Naive B cell (primary cell): ENCODE results near the gene PRTN3. TPM values are rescaled to one million over a fixed set of nuclear protein-coding genes. Genes with fewer than 3 reads are reported as not detected.
A peak's percentile ranks its signal among the peaks of the same experiment; 100 is the strongest.

Experiments used
- ATAC-seq, 2 donors: fragments of 150-1000 bp; cut with Tn5 transposase; 2 replicates each; pipeline ENCODE4 v1.10.0; 2021; ENCODE audit warnings: low read depth in 2 of 2, mild to moderate bottlenecking in 2 of 2, moderate library complexity in 2 of 2
- DNase-seq: peaks from one replicate; pipeline ENCODE4 v3.0.0; 2022
- H3K27ac Mint-ChIP-seq, 6 donors: one replicate each; pipeline ENCODE4 v1.8.0; 2020 to 2022; ENCODE audit warnings: mild to moderate bottlenecking in 6 of 6, mixed read lengths in 6 of 6, moderate library complexity in 5 of 6, inconsistent platforms in 2 of 6
- H3K27me3 Mint-ChIP-seq, 3 donors: one replicate each; pipeline ENCODE4 v1.8.0; 2021 to 2022; ENCODE audit warnings: mixed read lengths in 3 of 3, mild to moderate bottlenecking in 1 of 3
- H3K36me3 Mint-ChIP-seq, 2 donors: one replicate each; pipeline ENCODE4 v1.8.0; 2020 to 2022; ENCODE audit warnings: mixed read lengths in 2 of 2, inconsistent platforms in 1 of 2, mild to moderate bottlenecking in 1 of 2
- H3K4me1 Mint-ChIP-seq, 3 donors: one replicate each; pipeline ENCODE4 v1.8.0; 2020 to 2022; ENCODE audit warnings: mixed read lengths in 3 of 3, inconsistent platforms in 1 of 3, mild to moderate bottlenecking in 1 of 3, moderate library complexity in 1 of 3
- H3K4me3 Mint-ChIP-seq, 8 donors: one replicate each; pipeline ENCODE4 v1.8.0; 2020 to 2022; ENCODE audit warnings: mild to moderate bottlenecking in 8 of 8, mixed read lengths in 8 of 8, moderate library complexity in 8 of 8, inconsistent platforms in 2 of 8
- H3K9me3 Mint-ChIP-seq, 7 donors: one replicate each; pipeline ENCODE4 v1.8.0; 2020 to 2022; ENCODE audit warnings: mixed read lengths in 7 of 7, mild to moderate bottlenecking in 5 of 7, inconsistent platforms in 2 of 7, moderate library complexity in 1 of 7
- polyA plus RNA-seq, 6 donors: library from polyadenylated mRNA; unstranded; fragments of 300-500 nt; fragmentation: Illumina TruSeq; gene quantifications; one replicate each; pipeline ENCODE4 v1.2.3, GENCODE V29; 2021; ENCODE audit warnings: low read depth in 6 of 6

The PRTN3 gene
- polyA plus RNA-seq, 6 donors from 2014 or later = not detected

DNA sequence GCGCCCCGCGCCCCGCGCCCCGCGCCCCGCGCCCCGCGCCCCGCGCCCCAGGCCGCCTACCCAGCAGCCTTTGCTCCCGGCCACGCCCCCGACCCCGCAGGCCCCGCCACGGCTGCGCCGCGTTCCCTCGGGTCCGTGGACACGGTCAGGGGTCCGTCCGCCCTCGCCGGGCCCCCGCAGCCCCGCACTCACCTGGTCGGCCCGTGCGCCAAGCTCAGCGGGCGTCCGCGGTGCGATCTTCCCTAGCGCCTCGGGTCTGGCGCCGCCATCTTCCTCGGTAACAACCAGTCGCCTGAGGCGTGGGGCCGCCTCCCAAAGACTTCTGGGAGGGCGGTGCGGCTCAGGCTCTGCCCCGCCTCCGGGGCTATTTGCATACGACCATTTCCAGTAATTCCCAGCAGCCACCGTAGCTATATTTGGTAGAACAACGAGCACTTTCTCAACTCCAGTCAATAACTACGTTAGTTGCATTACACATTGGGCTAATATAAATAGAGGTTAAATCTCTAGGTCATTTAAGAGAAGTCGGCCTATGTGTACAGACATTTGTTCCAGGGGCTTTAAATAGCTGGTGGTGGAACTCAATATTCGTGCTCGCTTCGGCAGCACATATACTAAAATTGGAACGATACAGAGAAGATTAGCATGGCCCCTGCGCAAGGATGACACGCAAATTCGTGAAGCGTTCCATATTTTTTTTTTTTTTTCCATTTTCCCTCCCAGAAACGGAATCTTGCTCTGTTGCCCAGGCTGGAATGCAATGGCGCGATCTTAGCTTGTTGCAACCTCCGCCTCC, 52.3 kb downstream of the PRTN3 start, which contains the start of the genes MED16 and RNU6-9:
Gene MED16 (minus strand): TSS at position 294 of the 796 bp plus-strand sequence. CDS start 2,056 bp downstream, outside the sequence.
Gene RNU6-9 (plus strand): TSS at position 591 of the 796 bp plus-strand sequence.
- DNase-seq (peak; percentile 94), ATAC-seq (peak; percentile 91 to 93)
- Mint-ChIP-seq H3K36me3 (no peaks in the 10 kb centered on the region), H3K4me1 (peaks cover 27 to 37% (median 30%) of the 10 kb centered on the region in 3 donors), H3K4me3 (peak within 1 kb of the TSS; percentile 88 to 97 (median 94)), H3K27me3 (no peaks in the 10 kb centered on the region), H3K9me3 (peaks cover 0 to 3% (median 0%) of the 10 kb centered on the region in 7 donors), H3K27ac (peak within 1 kb of the TSS; percentile 97 to 100 (median 100))

DNA sequence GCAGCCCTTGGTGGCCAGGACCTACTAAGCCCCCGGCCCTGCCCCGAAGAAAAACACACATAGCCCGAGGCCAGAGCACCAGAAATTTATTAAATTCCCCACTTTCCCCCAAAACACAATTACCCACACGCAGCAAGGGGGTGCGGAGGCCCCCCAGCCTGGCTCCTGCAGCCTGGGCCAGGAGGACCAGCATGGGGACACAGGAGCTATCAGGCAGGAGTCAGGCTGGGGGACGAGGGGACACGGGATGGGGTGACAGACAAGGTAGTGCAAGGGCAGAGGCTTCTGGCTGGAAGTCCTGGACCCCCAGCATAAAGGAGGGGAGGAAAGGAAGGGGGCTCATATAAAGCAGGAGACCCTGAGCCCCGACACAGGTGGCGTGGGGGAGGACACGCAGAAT, 55.6 kb downstream of the PRTN3 start:
- Mint-ChIP-seq H3K9me3 (peaks cover 0 to 3% (median 0%) of the 10 kb centered on the region in 7 donors), H3K27me3 (no peaks in the 10 kb centered on the region), H3K27ac (peak overlapping the region in 4 of 6 donors; percentile 39 to 78 (median 66)), H3K4me1 (peaks cover 19 to 29% (median 27%) of the 10 kb centered on the region in 3 donors), H3K36me3 (no peaks in the 10 kb centered on the region), H3K4me3 (peak overlapping the region in 2 of 8 donors; percentile 62 to 81)
- ATAC-seq = no peak
- DNase-seq = no peak

DNA sequence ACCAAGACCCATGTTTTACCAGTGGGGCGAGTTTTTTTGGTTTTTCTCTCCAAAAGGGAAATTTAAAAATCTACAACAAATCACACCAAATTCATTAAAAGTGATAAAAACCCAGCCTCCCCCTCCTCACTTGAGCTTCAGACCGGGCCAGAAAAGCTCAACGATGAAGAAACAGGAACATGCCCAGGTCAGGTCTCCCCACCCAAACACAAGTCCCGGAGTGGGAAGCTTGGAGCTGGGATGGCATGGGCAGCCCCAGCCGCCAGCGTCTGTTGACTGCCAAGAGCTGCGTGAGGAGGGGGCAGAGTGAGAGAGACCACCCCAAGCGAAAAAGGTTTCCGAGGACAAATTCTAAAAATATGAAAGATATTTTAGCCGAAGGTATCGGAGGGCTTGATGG, 56.2 kb downstream of the PRTN3 start:
- Mint-ChIP-seq H3K4me1 (peaks cover 18 to 27% (median 26%) of the 10 kb centered on the region in 3 donors), H3K4me3 (no peak overlapping the region), H3K9me3 (peaks cover 0 to 3% (median 0%) of the 10 kb centered on the region in 7 donors), H3K27ac (peak overlapping the region in 2 of 6 donors; percentile 39 to 78), H3K36me3 (no peaks in the 10 kb centered on the region), H3K27me3 (no peaks in the 10 kb centered on the region)
- no peak for DNase-seq
- ATAC-seq = no peak

DNA sequence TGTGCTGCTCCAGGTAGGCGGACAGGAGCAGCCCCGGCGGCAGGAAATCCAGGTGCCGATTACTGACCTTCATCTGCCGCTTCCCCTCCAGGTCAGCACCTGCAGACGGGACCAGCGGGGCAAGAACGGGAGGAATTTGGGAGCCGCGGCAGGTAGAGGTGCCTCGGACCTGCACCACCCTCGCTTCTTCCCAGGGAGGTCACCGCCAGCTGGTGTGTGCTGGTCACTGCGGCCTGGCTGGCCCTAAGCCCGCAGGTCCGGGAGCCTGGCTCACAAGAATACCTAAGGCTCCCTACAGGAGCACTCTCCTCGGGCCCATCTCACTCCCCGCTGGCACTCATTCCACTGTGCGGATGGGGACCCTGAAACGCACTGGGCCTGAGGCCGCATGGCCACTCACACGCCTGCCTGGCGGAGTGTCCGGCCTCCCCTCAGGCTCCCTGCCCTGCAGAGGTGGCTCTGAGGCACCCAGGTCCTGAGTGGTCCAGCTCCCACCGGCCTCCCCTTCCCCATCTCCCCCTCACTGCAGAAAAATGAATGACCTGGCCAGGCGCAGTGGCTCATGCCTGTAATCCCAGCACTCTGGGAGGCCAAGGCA, 56.7 kb downstream of the PRTN3 start:
- peaks cover 0 to 3% (median 0%) of the 10 kb centered on the region in 7 donors for H3K9me3 Mint-ChIP-seq
- H3K27ac Mint-ChIP-seq = peak overlapping the region in 1 of 6 donors; percentile 39
- no peaks in the 10 kb centered on the region for H3K36me3 Mint-ChIP-seq
- DNase-seq (no peak), ATAC-seq (no peak)
- H3K4me1 Mint-ChIP-seq = peaks cover 14 to 24% (median 21%) of the 10 kb centered on the region in 3 donors
- no peak overlapping the region for H3K4me3 Mint-ChIP-seq
- no peaks in the 10 kb centered on the region for H3K27me3 Mint-ChIP-seq

Other genes starting within 250 kb of the PRTN3 start
- gene POLRMT, start 207.5 kb upstream of the PRTN3 start, polyA plus RNA-seq = 10 to 100 TPM; 12.1 to 56.8 (median 34.4) TPM
- not detected for gene FGF22, start 201.1 kb upstream of the PRTN3 start, polyA plus RNA-seq
- gene RNF126, start 177.8 kb upstream of the PRTN3 start, polyA plus RNA-seq = 10 to 100 TPM; 51.0 to 72.4 (median 59.1) TPM
- gene FSTL3, start 164.6 kb upstream of the PRTN3 start, polyA plus RNA-seq = 1 to 10 TPM in 4 of 6 donors, under 1 TPM in 1, not detected in 1; 0.77 to 3.6 (median 2.8) TPM
- not detected for gene PRSS57, start 145.5 kb upstream of the PRTN3 start, polyA plus RNA-seq
- under 1 TPM in 1 of 6 donors, not detected in 5; 0.35 TPM for gene PALM, start 132.1 kb upstream of the PRTN3 start, polyA plus RNA-seq
- gene MISP, start 89.9 kb upstream of the PRTN3 start, polyA plus RNA-seq = not detected
- gene PTBP1, start 43.5 kb upstream of the PRTN3 start, polyA plus RNA-seq = 100 to 1,000 TPM in 5 of 6 donors, 10 to 100 TPM in 1; 70.5 to 209 (median 124) TPM
- not detected for gene PLPPR3, start 19.0 kb upstream of the PRTN3 start, polyA plus RNA-seq
- not detected for gene AZU1, start 13.2 kb upstream of the PRTN3 start, polyA plus RNA-seq
- not detected for gene ELANE, start 11.3 kb downstream of the PRTN3 start, polyA plus RNA-seq
- 1 to 10 TPM in 5 of 6 donors, not detected in 1; 1.2 to 3.2 (median 1.8) TPM for gene CFD, start 18.7 kb downstream of the PRTN3 start, polyA plus RNA-seq
- 10 to 100 TPM; 34.0 to 89.4 (median 51.1) TPM for gene MED16, start 52.2 kb downstream of the PRTN3 start, polyA plus RNA-seq
- gene RNU6-9, start 52.5 kb downstream of the PRTN3 start, polyA plus RNA-seq = not detected
- 100 to 1,000 TPM; 162 to 209 (median 175) TPM for gene R3HDM4, start 72.2 kb downstream of the PRTN3 start, polyA plus RNA-seq
- under 1 TPM in 4 of 6 donors, not detected in 2; 0.17 to 0.42 (median 0.33) TPM for gene KISS1R, start 76.3 kb downstream of the PRTN3 start, polyA plus RNA-seq
- 1 to 10 TPM in 1 of 6 donors, under 1 TPM in 5; 0.13 to 1.1 (median 0.59) TPM for gene ARID3A, start 85.0 kb downstream of the PRTN3 start, polyA plus RNA-seq
- 10 to 100 TPM; 39.9 to 64.1 (median 52.5) TPM for gene WDR18, start 143.3 kb downstream of the PRTN3 start, polyA plus RNA-seq
- gene GRIN3B, start 159.4 kb downstream of the PRTN3 start, polyA plus RNA-seq = not detected
- gene TMEM259, start 180.1 kb downstream of the PRTN3 start, polyA plus RNA-seq = 10 to 100 TPM; 37.2 to 75.5 (median 49.5) TPM
- not detected for gene RNU6-2, start 180.5 kb downstream of the PRTN3 start, polyA plus RNA-seq
- gene CNN2, start 185.6 kb downstream of the PRTN3 start, polyA plus RNA-seq = 100 to 1,000 TPM; 408 to 648 (median 492) TPM
- 10 to 100 TPM in 4 of 6 donors, 1 to 10 TPM in 2; 9.4 to 22.5 (median 11.1) TPM for gene ABCA7, start 199.1 kb downstream of the PRTN3 start, polyA plus RNA-seq
- 100 to 1,000 TPM; 181 to 432 (median 210) TPM for gene ARHGAP45, start 226.2 kb downstream of the PRTN3 start, polyA plus RNA-seq